Measurements from ENCODE around the gene TNS3. TPM values are rescaled to one million over a fixed set of nuclear protein-coding genes. Genes with fewer than 3 reads are reported as not detected.
A peak's percentile ranks its signal among the peaks of the same experiment; 100 is the strongest.

Gene TNS3
- polyA plus RNA-seq, 1 donor from 2014 or later: 12.5 TPM

GRCh38 chr7:47526466-47526865 is 55.4 kb downstream of the TNS3 start:
- peaks cover 0 to 3% (median 0%) of the 10 kb centered on the region in 3 donors for H3K9me3 Mint-ChIP-seq
- no peak overlapping the region for H3K27ac Mint-ChIP-seq
- peaks cover 7% of the 10 kb centered on the region for H3K36me3 Mint-ChIP-seq
- H3K4me3 Mint-ChIP-seq: no peak overlapping the region
- no peaks in the 10 kb centered on the region for H3K27me3 Mint-ChIP-seq
- H3K4me1 Mint-ChIP-seq: peaks cover 6 to 23% (median 17%) of the 10 kb centered on the region in 3 donors

- peaks cover 0 to 2% (median 0%) of the 10 kb centered on the region in 3 donors for H3K9me3 Mint-ChIP-seq
- no peak overlapping the region for H3K4me3 Mint-ChIP-seq
- peaks cover 7% of the 10 kb centered on the region for H3K36me3 Mint-ChIP-seq
- peaks cover 6 to 14% (median 12%) of the 10 kb centered on the region in 3 donors for H3K4me1 Mint-ChIP-seq
- no peaks in the 10 kb centered on the region for H3K27me3 Mint-ChIP-seq
- H3K27ac Mint-ChIP-seq: no peak overlapping the region
These were observed 56.8 kb downstream of the TNS3 start for GRCh38 chr7:47525066-47525623.

GRCh38 chr7:47523401-47523800 is 58.5 kb downstream of the TNS3 start:
- no peak overlapping the region for H3K4me3 Mint-ChIP-seq
- peak overlapping the region in 1 of 3 donors; percentile 88 for H3K27ac Mint-ChIP-seq
- peaks cover under 1 to 6% (median 3%) of the 10 kb centered on the region in 3 donors for H3K4me1 Mint-ChIP-seq
- no peaks in the 10 kb centered on the region for H3K27me3 Mint-ChIP-seq
- H3K9me3 Mint-ChIP-seq: no peaks in the 10 kb centered on the region
- peaks cover 4% of the 10 kb centered on the region for H3K36me3 Mint-ChIP-seq

- H3K4me3 Mint-ChIP-seq: no peak overlapping the region
- peaks cover 3 to 15% (median 7%) of the 10 kb centered on the region in 3 donors for H3K4me1 Mint-ChIP-seq
- H3K9me3 Mint-ChIP-seq: no peaks in the 10 kb centered on the region
- no peaks in the 10 kb centered on the region for H3K27me3 Mint-ChIP-seq
- H3K36me3 Mint-ChIP-seq: peaks cover 4% of the 10 kb centered on the region
- H3K27ac Mint-ChIP-seq: peak overlapping the region in 1 of 3 donors; percentile 53
These were observed 59.9 kb downstream of the TNS3 start for GRCh38 chr7:47521816-47522561.

- Mint-ChIP-seq H3K27ac (peak overlapping the region in 1 of 3 donors; percentile 71), H3K9me3 (no peaks in the 10 kb centered on the region), H3K27me3 (no peaks in the 10 kb centered on the region), H3K4me3 (no peak overlapping the region), H3K36me3 (peaks cover 4% of the 10 kb centered on the region), H3K4me1 (peaks cover 3 to 16% (median 7%) of the 10 kb centered on the region in 3 donors)
These were observed 60.7 kb downstream of the TNS3 start for GRCh38 chr7:47521011-47521795.

- H3K4me1 Mint-ChIP-seq: peaks cover 3 to 14% (median 7%) of the 10 kb centered on the region in 3 donors
- no peaks in the 10 kb centered on the region for H3K27me3 Mint-ChIP-seq
- no peaks in the 10 kb centered on the region for H3K36me3 Mint-ChIP-seq
- H3K9me3 Mint-ChIP-seq: no peaks in the 10 kb centered on the region
- no peak overlapping the region for H3K4me3 Mint-ChIP-seq
- H3K27ac Mint-ChIP-seq: no peak overlapping the region
These were observed 61.5 kb downstream of the TNS3 start for GRCh38 chr7:47520406-47520805.

GRCh38 chr7:47518827-47519226 is 63.1 kb downstream of the TNS3 start:
- no peaks in the 10 kb centered on the region for H3K9me3 Mint-ChIP-seq
- H3K27me3 Mint-ChIP-seq: no peaks in the 10 kb centered on the region
- H3K4me1 Mint-ChIP-seq: peaks cover 3 to 13% (median 7%) of the 10 kb centered on the region in 3 donors

GRCh38 chr7:47517821-47518480 is 64.0 kb downstream of the TNS3 start:
- Mint-ChIP-seq H3K36me3 (no peaks in the 10 kb centered on the region), H3K9me3 (no peaks in the 10 kb centered on the region), H3K27me3 (no peaks in the 10 kb centered on the region), H3K4me1 (peaks cover 0 to 11% (median 7%) of the 10 kb centered on the region in 3 donors), H3K4me3 (no peak overlapping the region), H3K27ac (no peak overlapping the region)

More at GRCh38 chr7:47518827-47519226, 63.1 kb downstream of the TNS3 start:
- Mint-ChIP-seq H3K27ac (peak overlapping the region in 1 of 3 donors; percentile 44), H3K36me3 (no peaks in the 10 kb centered on the region), H3K4me3 (no peak overlapping the region)

- Mint-ChIP-seq H3K36me3 (no peaks in the 10 kb centered on the region), H3K4me1 (peaks cover 0 to 11% (median 7%) of the 10 kb centered on the region in 3 donors), H3K4me3 (no peak overlapping the region), H3K27ac (no peak overlapping the region), H3K27me3 (no peaks in the 10 kb centered on the region), H3K9me3 (no peaks in the 10 kb centered on the region)
These were observed 64.8 kb downstream of the TNS3 start for GRCh38 chr7:47516985-47517600.

GRCh38 chr7:47516386-47516785 is 65.5 kb downstream of the TNS3 start:
- H3K4me1 Mint-ChIP-seq: peaks cover 0 to 11% (median 7%) of the 10 kb centered on the region in 3 donors
- H3K4me3 Mint-ChIP-seq: no peak overlapping the region
- H3K27ac Mint-ChIP-seq: no peak overlapping the region
- H3K36me3 Mint-ChIP-seq: no peaks in the 10 kb centered on the region
- no peaks in the 10 kb centered on the region for H3K9me3 Mint-ChIP-seq
- no peaks in the 10 kb centered on the region for H3K27me3 Mint-ChIP-seq

GRCh38 chr7:47515305-47515834 is 66.5 kb downstream of the TNS3 start:
- peaks cover 0 to 11% (median 7%) of the 10 kb centered on the region in 3 donors for H3K4me1 Mint-ChIP-seq
- H3K9me3 Mint-ChIP-seq: no peaks in the 10 kb centered on the region
- H3K27ac Mint-ChIP-seq: no peak overlapping the region
- H3K27me3 Mint-ChIP-seq: no peaks in the 10 kb centered on the region
- H3K36me3 Mint-ChIP-seq: no peaks in the 10 kb centered on the region
- H3K4me3 Mint-ChIP-seq: no peak overlapping the region

- Mint-ChIP-seq H3K27me3 (no peaks in the 10 kb centered on the region), H3K27ac (no peak overlapping the region), H3K36me3 (no peaks in the 10 kb centered on the region), H3K9me3 (no peaks in the 10 kb centered on the region), H3K4me1 (peaks cover 0 to 11% (median 7%) of the 10 kb centered on the region in 3 donors), H3K4me3 (no peak overlapping the region)
These were observed 67.1 kb downstream of the TNS3 start for GRCh38 chr7:47514818-47515217.

GRCh38 chr7:47514367-47514766 is 67.5 kb downstream of the TNS3 start:
- Mint-ChIP-seq H3K9me3 (no peaks in the 10 kb centered on the region), H3K36me3 (peaks cover 2% of the 10 kb centered on the region), H3K4me3 (no peak overlapping the region), H3K27me3 (no peaks in the 10 kb centered on the region), H3K4me1 (peaks cover 0 to 11% (median 7%) of the 10 kb centered on the region in 3 donors), H3K27ac (no peak overlapping the region)

GRCh38 chr7:47513741-47514241 is 68.1 kb downstream of the TNS3 start:
- peaks cover 2% of the 10 kb centered on the region for H3K36me3 Mint-ChIP-seq
- peaks cover 0 to 11% (median 7%) of the 10 kb centered on the region in 3 donors for H3K4me1 Mint-ChIP-seq
- no peaks in the 10 kb centered on the region for H3K9me3 Mint-ChIP-seq
- H3K27ac Mint-ChIP-seq: no peak overlapping the region
- H3K4me3 Mint-ChIP-seq: no peak overlapping the region
- no peaks in the 10 kb centered on the region for H3K27me3 Mint-ChIP-seq

Data from IgD-negative memory B cell (primary cell).